GM12891 (cell line): Measurements from ENCODE around the gene CNTN5.

Experiments used
- DNase-seq: peaks from one replicate; pipeline ENCODE4 v3.0.0; 2011; ENCODE audit warnings: low spot score; ENCODE audit not compliant: insufficient read length
- FAIRE-seq: peaks from 2 replicates; lab custom pipeline; 2011; peaks lifted over from hg19 to GRCh38; lab: Jason Lieb, UNC
- PAX5 ChIP-seq: IDR thresholded peaks from 2 replicates; pipeline ENCODE4 v1.6.1; 2011; ENCODE audit warnings: low read length, moderate library complexity, mild to moderate bottlenecking; ENCODE audit not compliant: insufficient read depth, severe bottlenecking
- POLR2A ChIP-seq: IDR thresholded peaks from 2 replicates; pipeline ENCODE4 v1.6.1; 2011; ENCODE audit warnings: low read depth, low read length, control low read depth
- POLR2AphosphoS5 ChIP-seq: IDR thresholded peaks from 2 replicates; pipeline ENCODE4 v1.6.1; 2011; ENCODE audit warnings: low read depth, low read length, control low read depth
- POU2F2 ChIP-seq: IDR thresholded peaks from 2 replicates; pipeline ENCODE4 v1.6.1; 2011; ENCODE audit warnings: low read depth, mild to moderate bottlenecking, control low read depth, low read length, moderate library complexity
- SPI1 ChIP-seq: IDR thresholded peaks from 2 replicates; pipeline ENCODE4 v1.6.1; 2011; ENCODE audit warnings: low read depth, low read length, control low read depth
- TAF1 ChIP-seq: IDR thresholded peaks from 2 replicates; pipeline ENCODE4 v1.6.1; 2011; ENCODE audit warnings: low read depth, low read length, control low read depth

CNTN5 gene

DNA sequence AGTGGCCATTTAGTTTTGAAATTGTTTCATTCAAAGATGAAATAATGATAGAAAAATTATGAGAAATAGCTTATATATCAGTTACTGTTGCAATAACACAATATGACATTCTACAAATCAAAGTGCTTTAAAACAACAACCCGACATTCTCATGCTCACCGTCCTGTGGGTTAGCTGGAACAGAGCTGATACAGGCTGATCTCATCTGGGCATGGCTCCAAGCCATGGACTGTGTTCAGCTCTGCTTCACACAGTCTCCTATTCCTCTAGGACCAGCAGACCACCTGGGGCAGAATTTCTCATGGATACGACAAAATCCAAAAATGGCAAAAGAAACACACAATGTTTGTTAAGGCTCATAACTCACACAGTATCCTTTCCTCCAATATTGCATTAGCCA is 178.6 kb downstream of the CNTN5 start:
- FAIRE-seq: no peak

DNA sequence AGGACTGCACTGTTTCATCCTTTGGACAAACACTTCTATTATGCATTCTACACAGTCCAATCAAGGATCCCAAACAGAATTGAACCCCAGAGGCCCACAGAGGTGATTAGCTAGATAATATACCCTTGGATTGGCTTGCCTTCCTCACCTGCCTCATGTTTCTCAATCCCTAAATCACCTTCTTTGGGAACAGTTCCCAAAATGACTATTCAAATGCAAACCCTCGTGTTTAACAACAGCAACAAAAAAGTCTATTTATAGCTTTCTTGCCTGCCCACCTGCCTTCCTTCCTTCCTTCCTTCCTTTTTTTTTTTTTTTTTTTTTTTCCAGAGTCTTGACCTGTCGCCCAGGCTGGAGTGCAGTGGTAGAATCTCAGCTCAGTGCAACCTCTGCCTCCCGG is 180.0 kb downstream of the CNTN5 start:
- FAIRE-seq (no peak), DNase-seq (no peak)
- TF ChIP-seq PAX5 (no peak), POU2F2 (no peak), TAF1 (no peak), POLR2AphosphoS5 (no peak), POLR2A (no peak)

More for the DNA sequence above, 178.6 kb downstream of the CNTN5 start:
- no peak for TF ChIP-seq POLR2AphosphoS5
- no peak for TF ChIP-seq PAX5
- TF ChIP-seq POU2F2: no peak
- TF ChIP-seq SPI1: no peak
- no peak for TF ChIP-seq POLR2A
- TF ChIP-seq TAF1: no peak
- DNase-seq: no peak

DNA sequence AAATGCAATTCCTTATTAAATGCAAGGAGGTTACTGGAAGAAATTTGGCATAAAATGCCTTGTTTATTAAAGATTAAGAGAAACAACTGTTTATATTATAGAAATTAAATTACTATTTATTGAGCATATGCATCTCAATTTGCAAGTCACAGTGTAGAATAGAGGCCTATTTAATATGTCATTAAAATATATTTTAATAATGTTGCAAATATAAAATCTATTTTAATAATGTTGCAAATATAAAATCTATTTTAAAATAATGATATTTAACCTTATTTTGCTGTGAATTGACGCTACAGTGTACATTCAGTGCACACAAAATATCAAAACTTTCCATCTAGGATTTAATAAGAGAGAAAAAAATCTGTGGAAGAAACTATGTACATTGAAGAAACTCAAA is 188.1 kb downstream of the CNTN5 start:
- no peak for FAIRE-seq
- TF ChIP-seq POU2F2 (no peak), SPI1 (no peak), POLR2A (no peak)
- DNase-seq: no peak

GRCh38 chr11:99229544-99229943 is 208.8 kb downstream of the CNTN5 start:
- TF ChIP-seq PAX5 (no peak), POLR2A (no peak), POLR2AphosphoS5 (no peak), TAF1 (no peak), POU2F2 (no peak), SPI1 (no peak)
- FAIRE-seq (no peak), DNase-seq (no peak)

- no peak for DNase-seq
- no peak for FAIRE-seq
- no peak for TF ChIP-seq POLR2AphosphoS5
- TF ChIP-seq TAF1: no peak
- no peak for TF ChIP-seq POU2F2
- no peak for TF ChIP-seq PAX5
- no peak for TF ChIP-seq SPI1
- TF ChIP-seq POLR2A: no peak
Measured at GRCh38 chr11:99234534-99234933, 213.8 kb downstream of the CNTN5 start.

DNA sequence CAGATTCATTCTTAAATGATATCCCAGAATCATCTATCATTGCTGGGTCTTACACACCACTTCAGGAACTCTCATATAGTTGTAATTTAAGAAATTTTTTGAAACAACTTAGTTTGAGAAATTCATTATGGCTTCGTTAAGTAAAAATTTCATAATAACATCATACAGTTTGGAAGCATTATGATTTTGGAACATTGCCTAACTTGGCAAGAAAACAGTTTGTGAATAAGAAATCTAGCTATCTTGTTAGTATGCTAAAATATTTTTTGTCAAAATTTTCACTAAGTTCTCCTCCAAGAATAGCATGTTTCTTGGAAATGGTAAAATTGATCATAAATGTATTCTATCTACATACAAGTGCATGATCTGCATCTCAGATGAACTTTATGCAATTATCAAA is 217.7 kb downstream of the CNTN5 start:
- no peak for TF ChIP-seq TAF1
- TF ChIP-seq SPI1: no peak
- no peak for TF ChIP-seq POLR2AphosphoS5
- no peak for TF ChIP-seq POU2F2
- TF ChIP-seq PAX5: no peak
- no peak for TF ChIP-seq POLR2A
- FAIRE-seq: no peak
- DNase-seq: no peak

- no peak for FAIRE-seq
- DNase-seq: no peak
- TF ChIP-seq POLR2A: no peak
- TF ChIP-seq TAF1: no peak
- no peak for TF ChIP-seq POLR2AphosphoS5
- TF ChIP-seq SPI1: no peak
- TF ChIP-seq PAX5: no peak
- TF ChIP-seq POU2F2: no peak
Measured at GRCh38 chr11:99240192-99241030, 219.7 kb downstream of the CNTN5 start.

- DNase-seq: no peak
- TF ChIP-seq POLR2A (no peak), PAX5 (no peak), TAF1 (no peak), POLR2AphosphoS5 (no peak), POU2F2 (no peak), SPI1 (no peak)
- no peak for FAIRE-seq
Measured at GRCh38 chr11:99241066-99241465, 220.3 kb downstream of the CNTN5 start.

GRCh38 chr11:99244613-99245012 is 223.9 kb downstream of the CNTN5 start:
- TF ChIP-seq TAF1 (no peak), SPI1 (no peak), POLR2A (no peak), POU2F2 (no peak), POLR2AphosphoS5 (no peak), PAX5 (no peak)
- no peak for FAIRE-seq

GRCh38 chr11:99246199-99246598 is 225.4 kb downstream of the CNTN5 start:
- DNase-seq: no peak
- no peak for FAIRE-seq
- no peak for TF ChIP-seq SPI1

More at GRCh38 chr11:99244613-99245012, 223.9 kb downstream of the CNTN5 start:
- DNase-seq: no peak

DNA sequence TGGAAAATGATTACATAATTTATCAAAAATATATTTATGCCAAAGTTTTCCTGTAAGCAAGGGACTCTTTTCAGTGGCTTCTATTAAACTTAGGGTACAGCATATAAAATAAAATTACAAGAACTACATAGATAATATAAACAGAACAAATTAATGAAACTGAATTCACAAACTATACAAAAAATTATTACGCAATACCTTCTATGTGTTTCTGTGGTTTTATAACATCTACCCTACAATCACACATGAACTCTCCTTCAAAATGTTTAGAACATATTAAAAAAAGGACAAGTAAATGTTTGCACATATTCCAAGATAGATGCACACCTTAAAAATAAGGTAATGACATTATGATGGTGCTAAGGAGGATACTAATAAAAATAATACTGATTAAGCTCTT is 235.9 kb downstream of the CNTN5 start:
- TF ChIP-seq POLR2A (no peak), POLR2AphosphoS5 (no peak), PAX5 (no peak), POU2F2 (no peak), SPI1 (no peak), TAF1 (no peak)
- no peak for FAIRE-seq
- DNase-seq: no peak

DNA sequence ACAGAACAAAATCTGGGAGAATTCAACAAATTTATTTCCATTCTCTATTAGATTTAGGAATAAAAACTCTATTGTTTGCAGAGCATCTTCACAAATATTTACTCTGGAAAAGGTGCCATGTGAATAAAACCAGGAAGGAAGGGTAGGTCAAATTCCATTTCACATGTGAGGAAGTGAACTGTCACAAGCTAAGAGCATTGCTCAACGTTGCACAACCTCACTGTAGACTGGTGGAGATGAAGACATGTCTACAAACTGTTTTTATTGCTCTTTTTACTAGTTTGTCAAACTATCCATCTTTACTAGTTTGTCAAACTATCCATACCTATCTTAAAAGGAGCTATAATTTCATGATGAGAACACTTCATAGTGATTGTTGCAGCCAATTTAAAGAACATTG is 236.4 kb downstream of the CNTN5 start:
- DNase-seq (no peak), FAIRE-seq (no peak)
- TF ChIP-seq POLR2AphosphoS5 (no peak), POU2F2 (no peak), SPI1 (no peak), PAX5 (no peak), POLR2A (no peak), TAF1 (no peak)
